Neural progenitor cell (in vitro differentiated cells): ENCODE results near the gene ZCWPW2.

Experiments used
- EZH2 ChIP-seq: fragments of 200-600 bp; sonication (generic); IDR thresholded peaks from 2 replicates; pipeline ENCODE4 v1.6.1; 2017; ENCODE audit warnings: antibody characterized with exemption, mild to moderate bottlenecking, moderate library complexity
- EZH2phosphoT487 ChIP-seq: fragments of 200-600 bp; sonication (generic); IDR thresholded peaks from 2 replicates; pipeline ENCODE4 v1.6.1; 2017; ENCODE audit warnings: antibody characterized with exemption
- TF ChIP-seq, protein P1 (sequence below): fragments of 200-600 bp; sonication (generic); IDR thresholded peaks from 2 replicates; pipeline ENCODE4 v1.5.1; 2017; ENCODE audit warnings: antibody characterized with exemption, mild to moderate bottlenecking

DNA sequence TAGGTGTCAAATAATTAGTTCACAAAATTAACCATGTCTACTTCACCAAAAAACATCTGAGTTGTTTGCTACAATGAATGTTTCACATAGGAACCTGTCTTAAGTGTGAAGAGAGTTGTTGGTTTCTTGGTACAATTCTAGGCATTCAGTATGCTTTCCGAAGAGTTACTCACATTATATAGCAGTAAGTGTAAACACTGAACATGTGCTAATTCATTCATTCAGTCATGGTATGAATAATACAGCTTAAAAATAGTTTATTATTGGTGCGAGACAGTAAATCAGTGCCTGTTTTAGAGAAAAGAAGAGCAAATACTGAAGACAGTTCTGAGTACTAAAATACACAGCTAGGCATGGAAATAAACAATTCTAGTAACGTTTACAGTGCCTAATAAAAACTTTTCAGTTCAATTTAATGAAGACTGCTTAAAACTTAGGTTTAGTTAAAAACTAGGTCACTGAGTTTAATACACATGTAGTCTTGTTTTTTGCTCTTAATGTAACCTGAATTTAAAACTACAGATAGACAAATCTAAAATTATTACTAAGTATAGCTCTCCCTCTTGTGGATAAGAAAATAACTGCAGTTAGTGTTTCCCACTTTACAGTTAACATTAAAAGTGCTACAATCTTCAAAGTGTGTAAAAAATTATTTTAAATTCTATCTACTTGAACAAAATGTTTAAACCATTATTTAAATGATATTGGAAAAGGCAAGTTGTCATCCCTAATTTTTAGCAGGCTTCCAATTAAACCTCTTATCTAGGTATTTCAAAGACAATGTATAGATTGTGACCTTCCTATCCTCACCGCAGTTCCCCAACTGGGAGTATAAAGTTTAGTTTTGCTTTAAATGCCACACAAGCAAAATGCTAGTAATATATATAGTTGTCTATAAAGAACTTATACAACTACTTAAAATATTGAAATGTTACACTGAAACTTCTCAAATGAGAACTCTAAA is 20.1 kb upstream of the ZCWPW2 start:
- TF ChIP-seq, protein P1, sequence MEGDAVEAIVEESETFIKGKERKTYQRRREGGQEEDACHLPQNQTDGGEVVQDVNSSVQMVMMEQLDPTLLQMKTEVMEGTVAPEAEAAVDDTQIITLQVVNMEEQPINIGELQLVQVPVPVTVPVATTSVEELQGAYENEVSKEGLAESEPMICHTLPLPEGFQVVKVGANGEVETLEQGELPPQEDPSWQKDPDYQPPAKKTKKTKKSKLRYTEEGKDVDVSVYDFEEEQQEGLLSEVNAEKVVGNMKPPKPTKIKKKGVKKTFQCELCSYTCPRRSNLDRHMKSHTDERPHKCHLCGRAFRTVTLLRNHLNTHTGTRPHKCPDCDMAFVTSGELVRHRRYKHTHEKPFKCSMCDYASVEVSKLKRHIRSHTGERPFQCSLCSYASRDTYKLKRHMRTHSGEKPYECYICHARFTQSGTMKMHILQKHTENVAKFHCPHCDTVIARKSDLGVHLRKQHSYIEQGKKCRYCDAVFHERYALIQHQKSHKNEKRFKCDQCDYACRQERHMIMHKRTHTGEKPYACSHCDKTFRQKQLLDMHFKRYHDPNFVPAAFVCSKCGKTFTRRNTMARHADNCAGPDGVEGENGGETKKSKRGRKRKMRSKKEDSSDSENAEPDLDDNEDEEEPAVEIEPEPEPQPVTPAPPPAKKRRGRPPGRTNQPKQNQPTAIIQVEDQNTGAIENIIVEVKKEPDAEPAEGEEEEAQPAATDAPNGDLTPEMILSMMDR, result peak; percentile 85
- no peak for TF ChIP-seq EZH2
- TF ChIP-seq EZH2phosphoT487, result no peak
